Common myeloid progenitor, CD34-positive (primary cell): ENCODE results near the gene GYPC.

Source experiments
- CTCF ChIA-PET: fragments of 350-600 bp; sonication (Branson Sonifier 250); formaldehyde crosslinking; loops from one replicate; lab custom pipeline; 2021; ENCODE audit warnings: antibody characterized with exemption; lab: Charles Lee
- POLR2A ChIA-PET: fragments of 350-600 bp; sonication (Branson Sonifier 250); formaldehyde crosslinking; loops from one replicate; lab custom pipeline; 2021; ENCODE audit warnings: antibody characterized with exemption; lab: Charles Lee
- DNase-seq, 3 donors: peaks; one replicate each; pipeline versions ENCODE4 v3.0.0 to v3.0.0-alpha.2; 2013
- H3K27ac ChIP-seq, 2 experiments: 1 replicate in 1 of 2; 2 replicates in 1 of 2; pipeline ENCODE4 v1.7.0; 2013; ENCODE audit warnings: inconsistent platforms in 2 of 2, low read length in 2 of 2, mild to moderate bottlenecking in 2 of 2, low read depth in 1 of 2, moderate library complexity in 1 of 2; ENCODE audit not compliant: severe bottlenecking in 2 of 2, insufficient read depth in 1 of 2, poor library complexity in 1 of 2
- H3K27me3 ChIP-seq, 5 experiments: replicated peaks in 2 of 5; 1 replicate in 3 of 5; 2 replicates in 2 of 5; pipeline versions ENCODE4 v1.6.1 to v1.7.0; 2013; ENCODE audit warnings: low read length in 4 of 5, mild to moderate bottlenecking in 2 of 5, moderate library complexity in 2 of 5, inconsistent platforms in 1 of 5; ENCODE audit not compliant: insufficient read depth in 5 of 5, control insufficient read depth in 4 of 5
- H3K36me3 ChIP-seq, 4 experiments: 1 replicate in 2 of 4; 2 replicates in 2 of 4; pipeline versions ENCODE4 v1.6.1 to v1.7.0; 2013; ENCODE audit warnings: low read length in 3 of 4, control low read depth in 1 of 4, mild to moderate bottlenecking in 1 of 4; ENCODE audit not compliant: control insufficient read depth in 4 of 4, insufficient read depth in 4 of 4
- H3K4me1 ChIP-seq, 4 experiments: 1 replicate in 3 of 4; 2 replicates in 1 of 4; pipeline versions ENCODE4 v1.6.1 to v1.7.1; 2013; ENCODE audit warnings: low read length in 3 of 4, mild to moderate bottlenecking in 3 of 4, control low read depth in 1 of 4, inconsistent platforms in 1 of 4, moderate library complexity in 1 of 4; ENCODE audit not compliant: control insufficient read depth in 4 of 4, insufficient read depth in 4 of 4; ENCODE audit errors: control extremely low read depth in 1 of 4
- H3K4me3 ChIP-seq, 7 experiments: 1 replicate in 4 of 7; 2 replicates in 3 of 7; pipeline versions ENCODE4 v1.5.1 to v1.7.0; 2013; ENCODE audit warnings: mild to moderate bottlenecking in 7 of 7, low read length in 6 of 7, moderate library complexity in 6 of 7, inconsistent platforms in 2 of 7, low read depth in 2 of 7, control low read depth in 1 of 7; ENCODE audit not compliant: insufficient read depth in 4 of 7, control insufficient read depth in 1 of 7; ENCODE audit errors: extremely low read depth in 1 of 7
- H3K9me3 ChIP-seq, 5 experiments: 1 replicate in 4 of 5; 2 replicates in 1 of 5; pipeline versions ENCODE4 v1.6.1 to v1.7.1; 2013; ENCODE audit warnings: low read length in 4 of 5, mild to moderate bottlenecking in 2 of 5, inconsistent platforms in 1 of 5, low read depth in 1 of 5, moderate library complexity in 1 of 5; ENCODE audit not compliant: control insufficient read depth in 4 of 5, insufficient read depth in 2 of 5; ENCODE audit errors: control extremely low read depth in 1 of 5
- WGBS: methylation state at CpG from one replicate; pipeline ENCODE4 v1.1.5; 2013; ENCODE audit not compliant: insufficient coverage; 5-methylcytosine and 5-hydroxymethylcytosine counted together

Gene GYPC

GRCh38 chr2:126672980-126673605, 17.1 kb downstream of the GYPC start:
- ChIA-PET CTCF (interaction anchor here (1.0 to 3.7 kb wide), 3 partner anchors 15 to 145 kb away, joined by 3 to 16 read pairs (median 4); no protein-coding TSS in a partner anchor), POLR2A (no interaction called here)
- H3K4me1 ChIP-seq: peaks cover 0 to 28% (median 11%) of the 10 kb centered on the region in 4 experiments
- no peak overlapping the region for H3K27ac ChIP-seq
- H3K27me3 ChIP-seq: no peaks in the 10 kb centered on the region
- no peak overlapping the region for H3K4me3 ChIP-seq
- no peak for DNase-seq
- WGBS: 96% methylated on average over 7 of the region's 12 CpGs
- H3K36me3 ChIP-seq: peaks cover 15 to 95% (median 35%) of the 10 kb centered on the region in 4 experiments
- H3K9me3 ChIP-seq: peaks cover 0 to 25% (median 4%) of the 10 kb centered on the region in 5 experiments

GRCh38 chr2:126674075-126674744, 18.3 kb downstream of the GYPC start:
- 32% methylated on average over 8 of the region's 11 CpGs for WGBS
- peak overlapping the region in 2 of 7 experiments; percentile 7 to 17 for H3K4me3 ChIP-seq
- peaks cover 15 to 94% (median 37%) of the 10 kb centered on the region in 4 experiments for H3K36me3 ChIP-seq
- H3K27me3 ChIP-seq: no peaks in the 10 kb centered on the region
- H3K27ac ChIP-seq: peak overlapping the region; percentile 2 to 74
- peaks cover 0 to 25% (median 4%) of the 10 kb centered on the region in 5 experiments for H3K9me3 ChIP-seq
- CTCF ChIA-PET: interaction anchor here (1.1 to 3.7 kb wide), 4 partner anchors 14 to 146 kb away, joined by 3 to 16 read pairs (median 5); no protein-coding TSS in a partner anchor
- H3K4me1 ChIP-seq: peaks cover 0 to 35% (median 15%) of the 10 kb centered on the region in 4 experiments
- DNase-seq: peak; percentile 77 to 89 (median 82)
- POLR2A ChIA-PET: interaction anchor here (0.6 kb wide), 1 partner anchor 12 kb away, joined by 3 read pairs; no protein-coding TSS in a partner anchor

GRCh38 chr2:126675637-126676036, 19.7 kb downstream of the GYPC start:
- POLR2A ChIA-PET: no interaction called here

GRCh38 chr2:126676221-126677175, 20.5 kb downstream of the GYPC start:
- no peak overlapping the region for H3K27ac ChIP-seq
- H3K36me3 ChIP-seq: peaks cover 9 to 91% (median 37%) of the 10 kb centered on the region in 4 experiments
- H3K4me1 ChIP-seq: peaks cover 0 to 35% (median 15%) of the 10 kb centered on the region in 4 experiments
- no peak overlapping the region for H3K4me3 ChIP-seq
- no peaks in the 10 kb centered on the region for H3K27me3 ChIP-seq
- ChIA-PET CTCF (no interaction called here), POLR2A (no interaction called here)
- 91% methylated on average over 1 of the region's 1 CpG for WGBS
- DNase-seq: no peak
- peaks cover 0 to 25% (median 4%) of the 10 kb centered on the region in 5 experiments for H3K9me3 ChIP-seq

More at GRCh38 chr2:126675637-126676036, 19.7 kb downstream of the GYPC start:
- Histone ChIP-seq H3K9me3 (peaks cover 0 to 25% (median 4%) of the 10 kb centered on the region in 5 experiments), H3K36me3 (peaks cover 9 to 92% (median 36%) of the 10 kb centered on the region in 4 experiments), H3K27me3 (no peaks in the 10 kb centered on the region), H3K27ac (no peak overlapping the region), H3K4me3 (no peak overlapping the region), H3K4me1 (peaks cover 0 to 35% (median 15%) of the 10 kb centered on the region in 4 experiments)
- WGBS: no CpG with 5 or more reads among the region's 5 CpGs
- CTCF ChIA-PET: interaction anchor here (3.7 kb wide), 1 partner anchor 148 kb away, joined by 16 read pairs; no protein-coding TSS in a partner anchor
- no peak for DNase-seq

- Histone ChIP-seq H3K27me3 (no peaks in the 10 kb centered on the region), H3K9me3 (peaks cover 0 to 25% (median 4%) of the 10 kb centered on the region in 5 experiments), H3K36me3 (peaks cover 11 to 90% (median 41%) of the 10 kb centered on the region in 4 experiments), H3K27ac (no peak overlapping the region), H3K4me3 (no peak overlapping the region), H3K4me1 (peaks cover 0 to 35% (median 14%) of the 10 kb centered on the region in 4 experiments)
- 92% methylated on average over 1 of the region's 1 CpG for WGBS
- ChIA-PET CTCF (no interaction called here), POLR2A (no interaction called here)
- DNase-seq: no peak
Measured at GRCh38 chr2:126677176-126677538, 21.2 kb downstream of the GYPC start.

- Histone ChIP-seq H3K27me3 (no peaks in the 10 kb centered on the region), H3K4me1 (peaks cover 0 to 26% (median 11%) of the 10 kb centered on the region in 4 experiments), H3K4me3 (no peak overlapping the region), H3K36me3 (peaks cover 18 to 87% (median 44%) of the 10 kb centered on the region in 4 experiments), H3K27ac (peak overlapping the region in 1 of 2 experiments; percentile 32), H3K9me3 (peaks cover 0 to 22% (median 4%) of the 10 kb centered on the region in 5 experiments)
- ChIA-PET CTCF (no interaction called here), POLR2A (no interaction called here)
- WGBS: 87% methylated on average over 7 of the region's 13 CpGs
- no peak for DNase-seq
Measured at GRCh38 chr2:126678269-126679065, 22.5 kb downstream of the GYPC start.
